AG09319 (cell line): ENCODE data around the gene HSBP1L1.
"Not testable (repeated sequence)": the region's sequence is repeated elsewhere in the genome, so short reads cannot be mapped to it uniquely, and the experiment has no call there.

Source experiments
- DNase-seq: peaks from one replicate; pipeline ENCODE4 v3.0.0-alpha.2; 2010; ENCODE audit warnings: low read depth; ENCODE audit errors: extremely low read depth
- TF ChIP-seq, protein P1 (sequence below): IDR thresholded peaks from 2 replicates; pipeline ENCODE4 v1.5.1; 2011; ENCODE audit warnings: low read depth, mild to moderate bottlenecking, inconsistent platforms, low read length, moderate library complexity

Gene HSBP1L1

DNA sequence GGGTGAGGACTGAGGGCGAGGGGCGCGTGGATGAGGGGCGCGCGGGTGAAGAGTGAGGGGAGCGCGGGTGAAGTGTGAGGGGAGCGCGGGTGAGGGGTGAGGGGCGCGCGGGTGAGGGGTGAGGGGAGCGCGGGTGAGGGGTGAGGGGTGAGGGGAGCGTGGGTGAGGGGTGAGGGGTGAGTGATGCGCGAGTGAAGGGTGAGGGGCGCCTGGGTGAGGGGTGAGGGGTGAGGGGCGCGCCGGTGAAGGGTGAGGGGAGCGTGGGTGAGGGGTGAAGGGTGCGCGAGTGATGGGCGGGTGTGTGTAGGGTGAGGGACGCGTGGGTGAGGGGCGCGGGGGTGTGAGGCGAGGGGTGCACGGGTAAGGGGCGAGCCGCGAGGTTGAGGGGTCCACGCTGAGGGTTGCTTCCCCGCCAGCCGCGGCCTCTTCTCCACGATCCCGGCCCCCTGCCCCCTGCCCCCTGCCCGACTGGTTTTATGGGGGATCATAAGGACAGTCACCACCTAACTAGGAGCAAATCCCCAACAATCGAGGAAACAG lies 11.9 kb upstream of the HSBP1L1 start:
- TF ChIP-seq, protein P1, sequence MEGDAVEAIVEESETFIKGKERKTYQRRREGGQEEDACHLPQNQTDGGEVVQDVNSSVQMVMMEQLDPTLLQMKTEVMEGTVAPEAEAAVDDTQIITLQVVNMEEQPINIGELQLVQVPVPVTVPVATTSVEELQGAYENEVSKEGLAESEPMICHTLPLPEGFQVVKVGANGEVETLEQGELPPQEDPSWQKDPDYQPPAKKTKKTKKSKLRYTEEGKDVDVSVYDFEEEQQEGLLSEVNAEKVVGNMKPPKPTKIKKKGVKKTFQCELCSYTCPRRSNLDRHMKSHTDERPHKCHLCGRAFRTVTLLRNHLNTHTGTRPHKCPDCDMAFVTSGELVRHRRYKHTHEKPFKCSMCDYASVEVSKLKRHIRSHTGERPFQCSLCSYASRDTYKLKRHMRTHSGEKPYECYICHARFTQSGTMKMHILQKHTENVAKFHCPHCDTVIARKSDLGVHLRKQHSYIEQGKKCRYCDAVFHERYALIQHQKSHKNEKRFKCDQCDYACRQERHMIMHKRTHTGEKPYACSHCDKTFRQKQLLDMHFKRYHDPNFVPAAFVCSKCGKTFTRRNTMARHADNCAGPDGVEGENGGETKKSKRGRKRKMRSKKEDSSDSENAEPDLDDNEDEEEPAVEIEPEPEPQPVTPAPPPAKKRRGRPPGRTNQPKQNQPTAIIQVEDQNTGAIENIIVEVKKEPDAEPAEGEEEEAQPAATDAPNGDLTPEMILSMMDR = no peak
- no peak for DNase-seq

DNA sequence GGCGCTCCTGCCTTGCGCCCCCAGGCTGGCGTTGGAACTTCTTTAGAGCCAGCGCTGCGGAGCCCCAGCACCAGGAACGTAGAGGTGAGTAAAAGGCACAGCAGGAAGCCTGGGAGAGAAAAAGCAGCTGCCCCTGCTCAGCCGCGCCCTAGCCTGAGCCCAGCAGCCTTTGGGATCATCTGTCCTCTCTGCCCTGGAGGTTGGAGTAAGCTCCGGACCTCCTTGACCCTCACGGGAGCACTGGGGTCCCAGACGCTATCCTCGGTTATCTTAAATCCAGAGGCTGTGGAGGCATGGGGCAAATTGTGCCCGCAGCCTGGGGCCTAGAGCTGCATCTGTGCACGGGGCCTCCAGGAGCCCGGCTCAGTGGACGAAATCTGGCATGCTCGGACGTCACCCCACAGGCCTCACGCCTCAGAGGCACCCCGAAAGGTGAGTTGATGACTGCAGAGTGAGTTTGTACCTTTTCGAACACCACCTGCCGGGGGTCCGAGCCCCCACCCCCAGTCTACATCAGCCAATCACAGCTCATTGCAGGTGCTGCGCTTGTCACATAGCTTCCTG lies 11.4 kb upstream of the HSBP1L1 start:
- TF ChIP-seq, protein P1 = no peak
- DNase-seq = no peak

DNA sequence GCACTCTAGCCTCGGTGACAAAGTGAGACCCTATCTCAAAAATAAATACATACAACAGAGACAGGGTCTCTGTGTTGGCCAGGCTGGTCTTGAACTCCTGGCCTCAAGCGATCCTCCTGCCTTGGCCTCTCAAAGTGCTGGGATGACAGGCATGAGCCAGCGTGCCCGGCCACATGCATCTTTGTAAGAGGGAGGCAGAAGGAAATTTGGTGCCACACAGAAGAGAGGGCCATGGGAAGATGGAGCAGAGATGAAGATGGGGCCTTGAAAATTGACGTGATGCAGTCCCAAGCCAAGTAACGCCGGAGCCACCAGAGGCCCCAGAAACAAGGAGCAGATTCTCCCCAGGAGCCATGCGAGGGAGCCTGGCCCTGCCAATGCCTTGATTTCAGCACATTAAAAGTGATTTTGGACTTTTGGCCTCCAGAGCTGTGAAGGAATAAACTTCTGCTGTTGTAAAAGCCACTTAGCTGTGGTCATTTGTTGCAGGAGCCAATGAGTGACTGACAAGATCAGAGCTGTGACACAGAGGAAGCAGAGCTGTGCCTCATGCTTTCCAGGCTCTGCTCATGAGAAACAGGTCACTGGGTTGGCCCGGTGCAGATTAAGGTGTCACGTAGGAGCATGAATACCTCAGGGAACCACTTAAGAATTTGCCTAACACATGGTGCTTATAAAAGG lies 10.3 kb upstream of the HSBP1L1 start:
- no peak for DNase-seq
- TF ChIP-seq, protein P1 = no peak

DNA sequence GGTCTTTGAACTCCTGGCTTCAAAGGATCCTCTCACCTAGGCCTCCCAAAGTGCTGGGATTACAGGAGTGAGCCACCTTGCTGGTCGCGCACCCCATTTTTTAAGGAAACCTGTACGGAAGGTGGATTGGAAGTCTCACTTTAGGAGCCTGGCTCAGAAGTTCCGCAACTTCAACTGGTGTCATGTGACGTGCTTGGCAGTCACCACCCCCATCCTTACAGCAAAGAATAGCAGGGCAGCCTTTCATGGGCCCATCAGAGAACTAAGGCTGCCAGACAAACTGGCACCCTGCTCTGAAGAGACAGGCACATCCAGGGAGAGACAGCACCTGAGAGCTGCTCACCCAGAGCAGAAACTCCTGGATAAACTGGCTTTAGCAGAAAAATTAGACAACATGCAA lies 9.7 kb upstream of the HSBP1L1 start:
- TF ChIP-seq, protein P1 = no peak
- no peak for DNase-seq

DNA sequence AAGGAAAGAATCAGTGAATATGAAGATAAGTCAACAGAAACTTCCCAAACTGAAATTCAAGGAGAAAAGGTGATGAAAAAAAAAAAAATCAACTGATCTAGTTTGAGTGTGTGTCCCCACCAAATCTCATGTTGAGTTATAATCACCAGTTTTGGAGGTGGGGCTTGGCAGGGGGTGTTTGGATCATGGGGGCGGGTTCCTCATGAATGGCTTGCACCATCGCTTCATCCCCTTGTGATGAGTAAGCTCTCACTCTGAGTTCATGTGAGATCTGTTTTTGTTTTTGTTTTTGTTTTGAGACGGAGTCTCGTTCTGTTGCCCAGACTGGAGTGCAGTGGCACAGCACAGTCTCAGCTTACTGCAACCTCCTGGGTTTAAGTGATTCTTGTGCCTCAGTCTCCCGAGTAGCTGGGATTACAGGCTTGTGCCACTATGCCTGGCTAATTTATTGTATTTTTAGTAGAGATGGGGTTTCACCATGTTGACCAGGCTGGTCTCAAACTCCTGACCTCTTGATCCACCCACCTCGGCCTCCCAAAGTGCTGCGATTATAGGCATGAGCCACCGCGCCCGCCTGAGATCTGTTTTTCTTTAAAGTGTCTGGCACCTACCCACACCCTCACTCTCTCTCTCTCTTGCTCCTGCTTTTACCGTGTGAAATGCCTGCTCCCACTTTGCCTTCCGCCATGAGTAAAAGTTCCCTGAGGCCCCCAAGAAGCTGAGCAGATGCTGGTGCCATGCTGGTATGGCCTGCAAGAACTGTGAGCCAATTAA lies 9.0 kb upstream of the HSBP1L1 start:
- no peak for DNase-seq
- TF ChIP-seq, protein P1 = no peak

DNA sequence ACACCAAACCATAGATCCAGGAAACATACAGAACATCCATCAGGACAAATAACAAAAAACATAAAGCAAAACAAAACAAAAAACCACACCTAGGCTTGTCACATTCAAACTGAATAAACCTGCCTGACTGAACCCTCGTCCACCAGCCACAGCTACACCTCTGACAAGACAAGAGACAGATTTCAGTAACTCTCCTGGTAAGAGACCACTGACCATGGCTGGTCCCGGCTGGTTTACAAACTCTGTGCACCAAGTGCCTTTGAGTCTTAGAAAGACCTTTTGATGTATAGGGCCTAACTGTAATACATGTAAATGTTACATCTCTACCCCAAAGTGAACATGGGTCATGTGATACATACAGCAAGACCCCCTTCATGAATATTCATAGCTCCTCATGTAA lies 8.2 kb upstream of the HSBP1L1 start:
- TF ChIP-seq, protein P1 = no peak
- DNase-seq = no peak

DNA sequence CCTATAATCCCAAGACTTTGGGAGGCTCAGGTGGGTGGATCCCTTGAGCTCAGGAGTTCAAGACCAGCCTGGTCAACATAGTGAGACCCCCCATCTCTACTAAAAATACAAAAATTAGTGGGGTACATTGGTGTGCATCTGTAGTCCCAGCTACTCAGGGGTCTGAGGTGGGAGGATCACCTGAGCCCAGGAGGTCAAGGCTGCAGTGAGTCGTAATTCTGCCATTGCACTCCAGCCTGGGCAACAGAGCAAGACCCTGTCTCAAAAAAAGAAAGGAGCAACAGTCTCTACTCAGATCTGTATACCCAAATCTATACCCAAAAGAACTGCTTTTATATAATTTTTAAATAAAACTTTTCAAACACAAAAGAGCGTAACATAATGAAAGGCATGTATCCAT lies 5.5 kb upstream of the HSBP1L1 start:
- no peak for DNase-seq
- TF ChIP-seq, protein P1 = no peak

DNA sequence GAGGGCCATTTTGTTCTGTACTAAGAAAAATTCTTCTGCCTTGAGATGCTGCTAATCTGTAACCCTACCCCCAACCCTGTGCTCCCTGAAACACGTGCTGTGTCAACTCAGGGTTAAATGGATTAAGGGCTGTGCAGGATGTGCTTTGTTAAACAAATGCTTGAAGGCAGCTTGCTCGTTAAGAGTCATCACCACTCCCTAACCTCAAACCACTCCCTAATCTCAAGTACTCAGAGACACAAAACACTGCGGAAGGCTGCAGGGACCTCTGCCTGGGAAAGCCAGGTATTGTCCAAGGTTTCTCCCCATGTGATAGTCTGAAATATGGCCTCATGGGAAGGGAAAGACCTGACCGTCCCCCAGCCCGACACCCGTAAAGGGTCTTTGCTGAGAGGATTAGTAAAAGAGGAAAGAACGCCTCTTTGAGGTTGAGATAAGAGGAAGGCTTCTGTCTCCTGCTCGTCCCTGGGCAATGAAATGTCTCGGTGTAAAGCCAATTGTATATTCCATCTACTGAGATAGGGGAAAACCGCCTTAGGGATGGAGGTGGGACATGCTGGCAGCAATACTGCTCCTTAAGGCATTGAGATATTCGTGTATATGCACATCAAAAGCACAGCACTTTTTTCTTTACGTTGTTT lies 4.2 kb upstream of the HSBP1L1 start:
- DNase-seq = not testable (repeated sequence)
